Activated CD4-positive, alpha-beta T cell treated with anti-CD3 and anti-CD28 coated beads for 36 hours (primary cell): Measurements from ENCODE around the gene SUDS3. TPM values are rescaled to one million over a fixed set of nuclear protein-coding genes. Genes with fewer than 3 reads are reported as not detected.

Experiments
- ATAC-seq: fragments of 200-7000 bp; cut with Tn5 transposase; one replicate; pipeline ENCODE4 v1.10.0; 2021; ENCODE audit warnings: mild to moderate bottlenecking, moderate library complexity
- CTCF ChIA-PET: fragments of 350-600 bp; sonication (Branson Sonifier 250); formaldehyde crosslinking; loops from one replicate; lab custom pipeline; 2021; ENCODE audit warnings: antibody characterized with exemption; lab: Charles Lee
- POLR2A ChIA-PET: fragments of 350-600 bp; sonication (Branson Sonifier 250); formaldehyde crosslinking; loops from one replicate; lab custom pipeline; 2021; ENCODE audit warnings: antibody characterized with exemption, inconsistent platforms; lab: Charles Lee
- DNase-seq: peaks from one replicate; pipeline ENCODE4 v3.0.0-alpha.2; 2020
- H3K27ac Mint-ChIP-seq: one replicate; pipeline ENCODE4 v1.8.0; 2021; ENCODE audit warnings: mixed read lengths
- H3K27me3 Mint-ChIP-seq: one replicate; pipeline ENCODE4 v1.8.0; 2021; ENCODE audit warnings: mixed read lengths
- H3K36me3 Mint-ChIP-seq: one replicate; pipeline ENCODE4 v1.8.0; 2021; ENCODE audit warnings: low read depth, mixed read lengths
- H3K4me1 Mint-ChIP-seq: one replicate; pipeline ENCODE4 v1.8.0; 2021; ENCODE audit warnings: mixed read lengths
- H3K4me3 Mint-ChIP-seq: one replicate; pipeline ENCODE4 v1.8.0; 2021; ENCODE audit warnings: mild to moderate bottlenecking, moderate library complexity, mixed read lengths
- H3K9me3 Mint-ChIP-seq: one replicate; pipeline ENCODE4 v1.8.0; 2021; ENCODE audit warnings: low read depth, mixed read lengths
- intact Hi-C, 2 experiments: fragments of 100-400 bp; cut with DNase I in 1 of 2; cut with micrococcal nuclease in 1 of 2; formaldehyde crosslinking; loops; one replicate each; pipeline versions ENCODE4 v1.14.2 to v1.15.1; 2022 to 2024; cut with DNase I, micrococcal nuclease
- total RNA-seq, 2 experiments: library from RNA; stranded (reverse); gene quantifications; one replicate each; pipeline ENCODE4 v1.2.3, GENCODE V29; 2021

The SUDS3 gene
- total RNA-seq, 2 experiments from 2014 or later, result 18.7 to 19.1 TPM

- H3K27me3 Mint-ChIP-seq, result no peaks in the 10 kb centered on the region
- H3K4me3 Mint-ChIP-seq, result peak overlapping the region; percentile 91
- DNase-seq (peak; percentile 22), ATAC-seq (no peak)
- H3K4me1 Mint-ChIP-seq, result peaks cover 34% of the 10 kb centered on the region
- ChIA-PET CTCF (interaction anchor here (1.9 to 2.2 kb wide), 2 partner anchors 12 to 14 kb away, joined by 7 to 10 read pairs; no protein-coding TSS in a partner anchor), POLR2A (no interaction called here)
- intact Hi-C loops, result loop anchor here (1.0 to 10.0 kb wide), 6 partner anchors 14 to 1635 kb away; partner anchors contain the start of genes BICDL1 (in 1 of the 2) and WSB2 (in 1 of the 2)
- H3K27ac Mint-ChIP-seq, result no peak overlapping the region
- H3K9me3 Mint-ChIP-seq, result no peaks in the 10 kb centered on the region
- H3K36me3 Mint-ChIP-seq, result no peaks in the 10 kb centered on the region
Measured at GRCh38 chr12:118371321-118372282, 4.8 kb upstream of the SUDS3 start.

- CTCF ChIA-PET, result interaction anchor here (0.7 to 6.4 kb wide), 4 partner anchors 16 to 249 kb away, joined by 3 to 102 read pairs (median 4); no protein-coding TSS in a partner anchor
- peaks cover 39% of the 10 kb centered on the region for H3K4me1 Mint-ChIP-seq
- POLR2A ChIA-PET, result interaction anchor here (1.2 to 1.5 kb wide), 2 partner anchors 16 to 65 kb away, joined by 5 to 7 read pairs; no protein-coding TSS in a partner anchor
- H3K27me3 Mint-ChIP-seq, result no peaks in the 10 kb centered on the region
- ATAC-seq, result peak; percentile 91
- no peaks in the 10 kb centered on the region for H3K9me3 Mint-ChIP-seq
- H3K27ac Mint-ChIP-seq, result peak within 1 kb of the TSS; percentile 93
- intact Hi-C loops, result loop anchor here (1.0 to 10.0 kb wide), 9 partner anchors 16 to 1636 kb away; partner anchors contain the start of genes BICDL1 (in 1 of the 2), RFC5 (in 1 of the 2) and WSB2 (in 1 of the 2)
- peak; percentile 99 for DNase-seq
- H3K36me3 Mint-ChIP-seq, result no peaks in the 10 kb centered on the region
- H3K4me3 Mint-ChIP-seq, result peak within 1 kb of the TSS; percentile 91
Measured at GRCh38 chr12:118372541-118373495, 3.5 kb upstream of the SUDS3 start, which contains the start of gene TAOK3. Gene TAOK3, minus strand, starts transcription at chr12:118372907. Its CDS starts 117,340 bp downstream, at chr12:118255567.

GRCh38 chr12:118373616-118374015, 2.7 kb upstream of the SUDS3 start:
- POLR2A ChIA-PET, result interaction anchor here (1.2 to 1.5 kb wide), 2 partner anchors 17 to 66 kb away, joined by 5 to 7 read pairs; no protein-coding TSS in a partner anchor
- no peaks in the 10 kb centered on the region for H3K9me3 Mint-ChIP-seq
- ATAC-seq, result no peak
- DNase-seq, result no peak
- no peaks in the 10 kb centered on the region for H3K36me3 Mint-ChIP-seq
- H3K27me3 Mint-ChIP-seq, result no peaks in the 10 kb centered on the region
- peak overlapping the region; percentile 93 for H3K27ac Mint-ChIP-seq
- CTCF ChIA-PET, result interaction anchor here (0.6 to 6.4 kb wide), 4 partner anchors 16 to 250 kb away, joined by 3 to 102 read pairs (median 4); no protein-coding TSS in a partner anchor
- H3K4me1 Mint-ChIP-seq, result peaks cover 41% of the 10 kb centered on the region
- intact Hi-C loops, result loop anchor here (1.0 to 10.0 kb wide), 9 partner anchors 16 to 1637 kb away; partner anchors contain the start of genes BICDL1 (in 1 of the 2), RFC5 (in 1 of the 2) and WSB2 (in 1 of the 2)
- peak overlapping the region; percentile 91 for H3K4me3 Mint-ChIP-seq

- peaks cover 41% of the 10 kb centered on the region for H3K4me1 Mint-ChIP-seq
- no peak for ATAC-seq
- DNase-seq, result peak; percentile 25
- intact Hi-C loops, result loop anchor here (5.0 to 10.0 kb wide), 3 partner anchors 309 to 1611 kb away; partner anchors contain the start of genes BICDL1 (in 1 of the 2) and WSB2 (in 1 of the 2)
- H3K27ac Mint-ChIP-seq, result peak overlapping the region; percentile 60
- no peaks in the 10 kb centered on the region for H3K9me3 Mint-ChIP-seq
- CTCF ChIA-PET, result interaction anchor here (0.6 to 6.4 kb wide), 6 partner anchors 9 to 207 kb away, joined by 3 to 102 read pairs (median 7); no protein-coding TSS in a partner anchor
- no peaks in the 10 kb centered on the region for H3K27me3 Mint-ChIP-seq
- H3K4me3 Mint-ChIP-seq, result peak overlapping the region; percentile 91
- H3K36me3 Mint-ChIP-seq, result no peaks in the 10 kb centered on the region
- POLR2A ChIA-PET, result no interaction called here
Measured at GRCh38 chr12:118374126-118374725, 2.1 kb upstream of the SUDS3 start.

- H3K4me3 Mint-ChIP-seq, result no peak overlapping the region
- POLR2A ChIA-PET, result no interaction called here
- intact Hi-C loops, result loop anchor here (5.0 to 10.0 kb wide), 7 partner anchors 208 to 1742 kb away; partner anchors contain the start of genes BICDL1 (in 1 of the 2), KSR2 (in 1 of the 2), PEBP1 (in 1 of the 2) and RAB35 (in 1 of the 2)
- CTCF ChIA-PET, result interaction anchor here (1.0 to 6.4 kb wide), 12 partner anchors 8 to 500 kb away, joined by 3 to 102 read pairs (median 11); partner anchors contain the start of gene PEBP1
- H3K9me3 Mint-ChIP-seq, result no peaks in the 10 kb centered on the region
- DNase-seq (no peak), ATAC-seq (no peak)
- peaks cover 41% of the 10 kb centered on the region for H3K4me1 Mint-ChIP-seq
- peaks cover 2% of the 10 kb centered on the region for H3K36me3 Mint-ChIP-seq
- H3K27ac Mint-ChIP-seq, result no peak overlapping the region
- no peaks in the 10 kb centered on the region for H3K27me3 Mint-ChIP-seq
Measured at GRCh38 chr12:118374909-118375308, 1.4 kb upstream of the SUDS3 start.

GRCh38 chr12:118375348-118375747, 1.0 kb upstream of the SUDS3 start:
- H3K9me3 Mint-ChIP-seq, result no peaks in the 10 kb centered on the region
- no peak for ATAC-seq
- peaks cover 5% of the 10 kb centered on the region for H3K36me3 Mint-ChIP-seq
- no peaks in the 10 kb centered on the region for H3K27me3 Mint-ChIP-seq
- H3K27ac Mint-ChIP-seq, result peak overlapping the region; percentile 99
- peaks cover 40% of the 10 kb centered on the region for H3K4me1 Mint-ChIP-seq
- ChIA-PET POLR2A (no interaction called here), CTCF (interaction anchor here (0.6 to 6.4 kb wide), 30 partner anchors 8 to 1183 kb away, joined by 3 to 102 read pairs (median 4); partner anchors contain the start of genes PEBP1 and WSB2)
- peak overlapping the region; percentile 92 for H3K4me3 Mint-ChIP-seq
- DNase-seq, result no peak
- intact Hi-C loops, result loop anchor here (5.0 to 10.0 kb wide), 6 partner anchors 208 to 1742 kb away; partner anchors contain the start of genes BICDL1 (in 1 of the 2), KSR2 (in 1 of the 2), PEBP1 (in 1 of the 2) and RAB35 (in 1 of the 2)

GRCh38 chr12:118377021-118377883, 897 bp downstream of the SUDS3 start:
- DNase-seq, result peak; percentile 35

GRCh38 chr12:118377884-118378470, 1.6 kb downstream of the SUDS3 start:
- Mint-ChIP-seq H3K4me1 (peaks cover 32% of the 10 kb centered on the region), H3K27ac (peak overlapping the region; percentile 92), H3K9me3 (no peaks in the 10 kb centered on the region), H3K4me3 (peak overlapping the region; percentile 92), H3K36me3 (peaks cover 8% of the 10 kb centered on the region), H3K27me3 (no peaks in the 10 kb centered on the region)
- intact Hi-C loops, result loop anchor here (2.0 to 10.0 kb wide), 9 partner anchors 211 to 1739 kb away; partner anchors contain the start of genes WSB2 (in 2 of the 2), BICDL1 (in 1 of the 2), KSR2 (in 1 of the 2) and PEBP1 (in 1 of the 2)
- POLR2A ChIA-PET, result interaction anchor here (0.6 kb wide), 1 partner anchor 361 kb away, joined by 3 read pairs; no protein-coding TSS in a partner anchor
- CTCF ChIA-PET, result interaction anchor here (0.6 to 6.4 kb wide), 26 partner anchors 10 to 521 kb away, joined by 3 to 102 read pairs (median 5); partner anchors contain the start of genes PEBP1 and RFC5
- ATAC-seq (no peak), DNase-seq (peak; percentile 83)

More at GRCh38 chr12:118377021-118377883, 897 bp downstream of the SUDS3 start:
- ATAC-seq, result no peak
- intact Hi-C loops, result loop anchor here (2.0 to 10.0 kb wide), 9 partner anchors 210 to 1740 kb away; partner anchors contain the start of genes WSB2 (in 2 of the 2), BICDL1 (in 1 of the 2), KSR2 (in 1 of the 2) and PEBP1 (in 1 of the 2)
- peak overlapping the region; percentile 92 for H3K4me3 Mint-ChIP-seq
- CTCF ChIA-PET, result interaction anchor here (0.6 to 6.4 kb wide), 29 partner anchors 10 to 972 kb away, joined by 3 to 102 read pairs (median 6); partner anchors contain the start of genes PEBP1 and RFC5
- no peaks in the 10 kb centered on the region for H3K9me3 Mint-ChIP-seq
- H3K27ac Mint-ChIP-seq, result peak overlapping the region; percentile 92
- peaks cover 32% of the 10 kb centered on the region for H3K4me1 Mint-ChIP-seq
- POLR2A ChIA-PET, result interaction anchor here (1.3 kb wide), 1 partner anchor 18 kb away, joined by 6 read pairs; no protein-coding TSS in a partner anchor
- peaks cover 8% of the 10 kb centered on the region for H3K36me3 Mint-ChIP-seq
- H3K27me3 Mint-ChIP-seq, result no peaks in the 10 kb centered on the region
